Measurements from ENCODE around the gene MED20. TPM values are rescaled to one million over a fixed set of nuclear protein-coding genes. Genes with fewer than 3 reads are reported as not detected.

Gene MED20
- total RNA-seq, 4 donors from 2014 or later = 11.5 to 16.5 (median 12.1) TPM

- H3K27ac ChIP-seq = no peak overlapping the region
- no peak for ATAC-seq
- intact Hi-C loops (cut with DNase I; ENCODE audit: low total_unique reads) = no loop called here
- no peaks in the 10 kb centered on the region for H3K9me3 ChIP-seq
- no peak for DNase-seq
- H3K27me3 ChIP-seq = no peaks in the 10 kb centered on the region
- in situ Hi-C loops (cut with MboI; ENCODE audit: low sequenced_read_pairs in 4 of 4) = no loop called here
- no peak for TF ChIP-seq POLR2A (IDR thresholded peaks at IDR 0.05)
- TF ChIP-seq, protein P1, sequence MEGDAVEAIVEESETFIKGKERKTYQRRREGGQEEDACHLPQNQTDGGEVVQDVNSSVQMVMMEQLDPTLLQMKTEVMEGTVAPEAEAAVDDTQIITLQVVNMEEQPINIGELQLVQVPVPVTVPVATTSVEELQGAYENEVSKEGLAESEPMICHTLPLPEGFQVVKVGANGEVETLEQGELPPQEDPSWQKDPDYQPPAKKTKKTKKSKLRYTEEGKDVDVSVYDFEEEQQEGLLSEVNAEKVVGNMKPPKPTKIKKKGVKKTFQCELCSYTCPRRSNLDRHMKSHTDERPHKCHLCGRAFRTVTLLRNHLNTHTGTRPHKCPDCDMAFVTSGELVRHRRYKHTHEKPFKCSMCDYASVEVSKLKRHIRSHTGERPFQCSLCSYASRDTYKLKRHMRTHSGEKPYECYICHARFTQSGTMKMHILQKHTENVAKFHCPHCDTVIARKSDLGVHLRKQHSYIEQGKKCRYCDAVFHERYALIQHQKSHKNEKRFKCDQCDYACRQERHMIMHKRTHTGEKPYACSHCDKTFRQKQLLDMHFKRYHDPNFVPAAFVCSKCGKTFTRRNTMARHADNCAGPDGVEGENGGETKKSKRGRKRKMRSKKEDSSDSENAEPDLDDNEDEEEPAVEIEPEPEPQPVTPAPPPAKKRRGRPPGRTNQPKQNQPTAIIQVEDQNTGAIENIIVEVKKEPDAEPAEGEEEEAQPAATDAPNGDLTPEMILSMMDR (IDR thresholded peaks at IDR 0.05 in 4 of 5, conservative IDR thresholded peaks at IDR 0.05 in 1 of 5) = no peak
- no peak overlapping the region for H3K4me3 ChIP-seq
- no peaks in the 10 kb centered on the region for H3K36me3 ChIP-seq
- H3K4me1 ChIP-seq = no peaks in the 10 kb centered on the region
These were observed 39.1 kb upstream of the MED20 start for GRCh38 chr6:41960028-41960427.

DNA sequence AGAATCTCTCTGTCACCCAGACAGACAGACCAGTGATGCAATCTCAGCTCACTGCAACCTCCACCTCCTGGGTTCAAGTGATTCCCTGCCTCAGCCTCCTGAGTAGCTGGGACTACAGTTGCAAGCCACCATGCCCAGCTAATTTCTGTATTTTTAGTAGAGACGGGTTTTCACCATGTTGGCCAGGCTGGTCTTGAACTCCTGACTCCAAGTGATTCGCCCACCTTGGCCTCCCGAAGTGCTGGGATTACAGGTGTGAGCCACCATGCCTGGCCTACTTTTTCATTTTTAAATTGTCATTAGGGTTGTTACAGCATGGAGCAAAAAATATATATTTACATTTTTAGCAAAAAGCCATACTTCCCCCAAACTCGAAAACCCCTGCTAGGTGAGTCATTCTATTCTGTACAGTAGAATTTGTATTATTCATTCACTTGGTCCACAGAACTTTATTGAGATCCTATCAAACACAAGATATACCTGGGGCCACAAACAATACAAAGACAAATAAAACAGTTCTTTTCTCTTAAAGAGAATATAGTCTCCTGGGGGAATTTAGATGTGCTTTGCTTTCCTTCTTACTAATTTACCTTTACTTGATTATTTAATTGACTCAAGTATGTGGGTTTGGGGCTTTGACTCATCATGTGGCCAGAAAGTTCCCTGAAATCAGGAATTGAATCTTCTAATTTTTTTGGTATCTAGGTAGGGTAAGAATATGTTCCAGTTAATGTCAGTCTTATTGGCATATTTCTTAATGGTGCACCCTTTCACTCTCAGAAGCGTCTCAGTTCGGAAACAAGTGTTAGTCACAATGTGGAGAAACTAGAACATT lies 37.3 kb upstream of the MED20 start:
- intact Hi-C loops (cut with DNase I; ENCODE audit: low total_unique reads) = no loop called here
- no peaks in the 10 kb centered on the region for H3K36me3 ChIP-seq
- TF ChIP-seq, protein P1 (IDR thresholded peaks at IDR 0.05 in 4 of 5, conservative IDR thresholded peaks at IDR 0.05 in 1 of 5) = no peak
- TF ChIP-seq POLR2A (IDR thresholded peaks at IDR 0.05) = no peak
- DNase-seq (no peak), ATAC-seq (no peak)
- in situ Hi-C loops (cut with MboI; ENCODE audit: low sequenced_read_pairs in 4 of 4) = no loop called here
- no peaks in the 10 kb centered on the region for H3K27me3 ChIP-seq
- no peak overlapping the region for H3K4me3 ChIP-seq
- H3K9me3 ChIP-seq = no peaks in the 10 kb centered on the region
- H3K27ac ChIP-seq = no peak overlapping the region
- H3K4me1 ChIP-seq = no peaks in the 10 kb centered on the region

DNA sequence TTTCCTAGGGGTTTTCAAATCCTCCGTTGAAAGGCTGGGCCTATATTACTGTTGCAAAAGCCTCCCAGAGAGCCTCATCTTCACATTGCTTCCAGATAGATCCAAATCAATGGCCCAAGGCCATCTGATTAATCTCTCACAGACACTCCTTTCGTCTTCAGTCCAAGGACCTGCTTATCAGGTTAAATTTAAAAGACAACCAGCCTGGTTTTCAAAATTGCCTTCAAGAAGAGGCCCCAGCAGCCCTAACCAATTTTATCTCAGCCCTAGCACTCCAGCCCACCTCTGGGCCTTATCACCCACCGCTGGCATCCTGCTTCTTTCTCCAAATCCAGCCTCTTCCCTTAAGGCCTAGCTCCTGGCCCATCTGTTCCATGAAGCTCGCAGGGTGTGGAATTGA lies 36.2 kb upstream of the MED20 start:
- no peaks in the 10 kb centered on the region for H3K9me3 ChIP-seq
- intact Hi-C loops (cut with DNase I; ENCODE audit: low total_unique reads) = no loop called here
- H3K27ac ChIP-seq = no peak overlapping the region
- H3K4me3 ChIP-seq = no peak overlapping the region
- in situ Hi-C loops (cut with MboI; ENCODE audit: low sequenced_read_pairs in 4 of 4) = no loop called here
- DNase-seq (no peak), ATAC-seq (no peak)
- no peaks in the 10 kb centered on the region for H3K27me3 ChIP-seq
- no peaks in the 10 kb centered on the region for H3K36me3 ChIP-seq
- TF ChIP-seq, protein P1 (IDR thresholded peaks at IDR 0.05 in 4 of 5, conservative IDR thresholded peaks at IDR 0.05 in 1 of 5) = no peak
- no peak for TF ChIP-seq POLR2A (IDR thresholded peaks at IDR 0.05)
- H3K4me1 ChIP-seq = no peaks in the 10 kb centered on the region

GRCh38 chr6:41955412-41955811 lies 34.5 kb upstream of the MED20 start:
- intact Hi-C loops (cut with DNase I; ENCODE audit: low total_unique reads) = no loop called here
- Histone ChIP-seq H3K9me3 (no peaks in the 10 kb centered on the region), H3K36me3 (no peaks in the 10 kb centered on the region), H3K4me1 (no peaks in the 10 kb centered on the region), H3K27ac (no peak overlapping the region), H3K4me3 (no peak overlapping the region), H3K27me3 (no peaks in the 10 kb centered on the region)
- in situ Hi-C loops (cut with MboI; ENCODE audit: low sequenced_read_pairs in 4 of 4) = no loop called here
- DNase-seq (no peak), ATAC-seq (no peak)
- TF ChIP-seq, protein P1 (IDR thresholded peaks at IDR 0.05 in 4 of 5, conservative IDR thresholded peaks at IDR 0.05 in 1 of 5) = no peak
- TF ChIP-seq POLR2A (IDR thresholded peaks at IDR 0.05) = no peak

All from gastrocnemius medialis (tissue), 4 donors.